ENCODE measurements around the gene APC2.

- TF ChIP-seq, protein P1, sequence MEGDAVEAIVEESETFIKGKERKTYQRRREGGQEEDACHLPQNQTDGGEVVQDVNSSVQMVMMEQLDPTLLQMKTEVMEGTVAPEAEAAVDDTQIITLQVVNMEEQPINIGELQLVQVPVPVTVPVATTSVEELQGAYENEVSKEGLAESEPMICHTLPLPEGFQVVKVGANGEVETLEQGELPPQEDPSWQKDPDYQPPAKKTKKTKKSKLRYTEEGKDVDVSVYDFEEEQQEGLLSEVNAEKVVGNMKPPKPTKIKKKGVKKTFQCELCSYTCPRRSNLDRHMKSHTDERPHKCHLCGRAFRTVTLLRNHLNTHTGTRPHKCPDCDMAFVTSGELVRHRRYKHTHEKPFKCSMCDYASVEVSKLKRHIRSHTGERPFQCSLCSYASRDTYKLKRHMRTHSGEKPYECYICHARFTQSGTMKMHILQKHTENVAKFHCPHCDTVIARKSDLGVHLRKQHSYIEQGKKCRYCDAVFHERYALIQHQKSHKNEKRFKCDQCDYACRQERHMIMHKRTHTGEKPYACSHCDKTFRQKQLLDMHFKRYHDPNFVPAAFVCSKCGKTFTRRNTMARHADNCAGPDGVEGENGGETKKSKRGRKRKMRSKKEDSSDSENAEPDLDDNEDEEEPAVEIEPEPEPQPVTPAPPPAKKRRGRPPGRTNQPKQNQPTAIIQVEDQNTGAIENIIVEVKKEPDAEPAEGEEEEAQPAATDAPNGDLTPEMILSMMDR (IDR thresholded peaks at IDR 0.05 in 8 of 11, conservative IDR thresholded peaks at IDR 0.05 in 3 of 11) = no peak
- TF ChIP-seq POLR2AphosphoS5 (IDR thresholded peaks at IDR 0.05) (no peak), POLR2A (IDR thresholded peaks at IDR 0.05) (no peak)
These were observed 70.4 kb downstream of the APC2 start for GRCh38 chr19:1520203-1520780.
